HG02870 (cell line): ENCODE data around the gene COPS9.

Experiments
- ATAC-seq: cut with Tn5 transposase; IDR thresholded peaks from one replicate; pipeline ENCODE4 v1.9.1; 2021; ENCODE audit warnings: mild to moderate bottlenecking, moderate library complexity; ENCODE audit not compliant: unreplicated experiment

COPS9 gene

DNA sequence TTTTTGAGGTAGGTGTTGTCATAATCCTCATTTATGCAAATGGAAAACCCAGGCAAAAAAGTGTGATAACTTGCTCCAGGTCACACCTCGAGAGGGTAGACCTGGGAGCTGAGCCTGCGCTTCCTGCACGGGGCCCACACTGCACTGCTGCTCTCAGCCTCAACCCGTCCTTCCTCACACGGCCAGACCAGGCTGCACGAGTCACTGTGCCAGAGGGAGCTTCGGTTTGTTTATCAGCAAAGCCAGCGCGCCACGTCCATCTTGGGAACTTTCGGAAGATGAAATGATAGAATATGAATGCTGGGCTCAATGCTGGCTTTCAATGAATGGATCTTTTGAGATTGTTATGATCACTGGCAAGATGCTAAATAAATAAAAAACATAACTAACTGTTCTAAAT is 14.4 kb downstream of the COPS9 start:
- ATAC-seq, result no peak

DNA sequence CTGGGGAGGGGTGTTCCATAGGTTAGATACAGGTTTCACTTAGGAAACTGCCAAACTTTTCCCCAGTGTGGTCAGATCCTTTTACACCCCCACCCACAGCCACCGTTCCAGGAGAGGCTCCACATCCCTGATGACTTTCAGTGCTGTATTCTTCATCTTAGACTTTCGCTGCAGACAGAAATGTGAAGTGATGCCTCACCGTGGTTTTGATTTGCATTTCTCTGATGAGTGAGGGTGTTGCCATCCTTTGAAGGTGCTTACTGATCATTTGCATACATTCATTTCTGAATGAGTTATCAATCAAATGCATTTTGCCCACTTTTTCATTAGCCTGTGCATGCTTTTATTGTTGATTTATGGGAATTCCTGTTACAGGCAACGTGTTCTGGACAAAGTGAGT is 14.9 kb downstream of the COPS9 start:
- ATAC-seq, result peak; percentile 54

DNA sequence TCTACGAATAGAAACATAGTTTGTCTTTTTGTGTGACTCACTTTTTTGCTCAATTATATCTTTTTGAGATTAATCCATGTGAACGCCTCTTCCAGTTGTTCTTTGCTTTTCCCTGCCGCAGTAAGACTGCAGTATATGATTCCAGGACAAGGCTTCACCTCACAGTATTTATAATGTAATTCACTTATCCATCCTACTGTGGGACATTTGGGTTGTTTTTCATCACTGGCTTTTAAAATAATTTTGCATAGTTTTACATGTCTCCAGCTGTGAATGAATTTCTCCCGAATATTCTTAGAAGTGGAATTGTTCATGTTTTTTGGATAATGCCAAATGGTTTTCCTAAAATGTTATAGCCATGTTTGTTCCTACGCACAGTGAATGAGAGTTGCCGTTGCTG is 21.9 kb downstream of the COPS9 start:
- ATAC-seq, result no peak

DNA sequence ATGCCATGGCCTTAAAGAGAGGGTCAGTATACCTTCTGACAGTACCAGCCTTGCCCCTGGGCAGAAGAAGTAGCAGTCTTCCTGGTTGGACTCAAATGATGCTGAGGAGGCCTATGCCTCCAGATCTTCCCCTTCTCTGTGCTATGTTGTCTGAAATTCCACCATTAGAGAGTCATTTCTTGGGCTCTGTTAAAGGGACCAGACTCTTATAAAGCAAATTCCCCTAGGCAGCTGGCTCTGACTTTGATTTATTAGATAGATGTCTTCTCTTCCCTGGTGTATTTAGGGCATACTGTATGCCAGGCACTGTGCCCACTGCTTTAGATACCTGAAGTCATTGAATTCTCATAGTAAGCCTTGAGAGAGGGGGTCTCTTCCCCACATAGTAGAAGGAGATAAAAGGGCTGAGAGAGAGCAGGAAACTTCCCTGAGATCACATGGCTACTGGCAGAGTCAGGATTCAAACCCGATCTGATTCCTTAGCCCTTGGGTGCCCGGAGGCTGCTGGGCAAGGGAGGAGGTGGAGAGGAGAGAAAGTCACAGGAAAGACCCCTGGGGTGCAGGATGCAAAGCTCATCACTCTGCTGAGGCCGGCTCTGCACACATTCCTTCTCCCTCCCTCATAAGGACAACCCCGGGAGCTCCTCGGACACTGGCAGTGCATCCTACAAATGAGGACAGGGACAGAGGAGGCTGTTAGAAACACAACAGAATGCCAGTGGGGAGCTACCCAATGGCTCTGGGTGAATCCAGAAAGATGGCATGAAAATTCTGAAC is 23.0 kb downstream of the COPS9 start:
- ATAC-seq, result no peak

DNA sequence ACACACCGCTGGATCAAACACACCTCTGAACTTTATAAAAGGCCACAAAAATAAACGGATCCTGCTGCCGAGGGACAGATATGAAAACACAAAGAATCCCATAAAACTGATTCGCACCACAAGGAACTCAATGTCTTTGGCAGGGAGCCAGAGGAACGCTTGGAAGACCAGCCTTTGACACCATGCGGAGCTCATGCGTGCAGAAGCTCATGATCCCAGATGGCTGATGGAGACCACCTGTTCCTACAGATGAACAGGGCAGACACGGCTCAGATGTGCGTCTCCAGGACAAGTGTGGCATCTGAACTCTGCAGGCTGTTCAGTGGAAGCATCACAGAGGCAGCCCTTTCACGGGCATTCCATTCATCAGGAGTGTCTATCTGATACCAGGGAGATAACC is 24.9 kb downstream of the COPS9 start:
- no peak for ATAC-seq

DNA sequence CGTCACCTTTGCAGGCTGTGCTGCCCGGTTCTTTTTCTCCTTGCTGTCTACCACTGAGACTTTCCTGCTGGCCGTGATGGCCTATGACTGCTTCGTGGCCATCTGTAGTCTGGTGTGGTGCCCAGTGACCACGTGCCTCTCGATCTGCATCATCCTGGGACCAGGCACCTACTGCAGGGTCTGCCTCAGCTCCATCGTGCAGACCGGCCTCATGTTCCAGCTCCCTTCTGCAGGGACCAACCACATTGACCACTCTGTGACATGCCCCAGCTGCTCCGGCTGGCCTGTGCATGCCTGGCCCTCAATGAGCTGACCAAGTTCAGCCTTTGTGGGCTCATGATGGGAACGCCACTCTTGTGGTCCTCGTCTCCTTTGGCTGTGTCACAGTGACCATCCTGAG is 26.7 kb downstream of the COPS9 start:
- no peak for ATAC-seq

DNA sequence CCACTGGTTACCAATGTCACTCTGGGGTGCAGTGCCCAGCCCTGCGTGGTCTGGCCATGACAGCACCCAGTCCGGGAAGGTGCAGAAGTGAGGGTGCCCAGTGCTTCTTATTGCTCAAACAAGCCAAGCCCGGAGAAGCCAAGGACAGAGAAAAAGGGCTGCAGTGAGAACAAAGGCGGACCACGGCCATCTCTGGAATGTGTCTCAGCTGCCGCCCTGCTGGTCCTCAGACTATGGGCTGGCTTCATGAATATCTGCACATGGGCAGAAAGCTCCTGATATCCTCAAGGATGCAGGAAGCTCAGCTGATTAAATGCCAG is 28.7 kb downstream of the COPS9 start:
- no peak for ATAC-seq

DNA sequence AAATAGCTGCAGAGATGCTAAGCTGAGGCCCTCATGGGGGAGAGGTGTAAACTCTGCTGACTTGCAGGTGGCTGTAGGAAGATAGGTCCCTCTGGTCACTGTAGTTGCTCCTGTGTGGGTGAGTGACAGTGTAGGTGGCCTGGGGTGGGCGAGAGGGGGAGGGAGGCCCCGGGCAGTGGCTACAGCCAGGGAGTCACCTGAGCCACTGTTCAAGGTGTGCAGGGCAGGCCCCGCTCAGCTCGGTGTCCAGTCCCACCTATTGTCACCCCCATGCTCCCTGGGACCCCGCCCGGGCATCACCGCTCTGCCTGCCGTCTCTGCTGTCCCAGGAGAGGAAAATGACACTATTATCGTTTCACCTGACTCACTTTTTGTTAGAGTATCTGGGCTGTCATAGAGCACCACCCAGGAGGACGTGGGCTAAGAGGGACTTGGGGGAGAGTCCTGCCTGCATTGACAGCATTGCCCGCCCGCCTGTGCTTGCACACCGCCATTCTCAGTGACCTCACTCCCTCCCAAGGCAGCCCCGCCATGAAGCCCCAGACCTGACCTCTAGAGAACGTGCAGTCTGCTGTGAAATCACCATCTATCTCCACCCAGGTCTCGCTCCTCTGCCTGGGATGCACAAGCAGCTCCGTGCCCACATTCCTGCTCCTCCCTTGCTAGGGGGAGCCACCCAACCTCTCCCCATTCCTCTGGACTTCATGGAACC is 29.2 kb downstream of the COPS9 start:
- no peak for ATAC-seq

DNA sequence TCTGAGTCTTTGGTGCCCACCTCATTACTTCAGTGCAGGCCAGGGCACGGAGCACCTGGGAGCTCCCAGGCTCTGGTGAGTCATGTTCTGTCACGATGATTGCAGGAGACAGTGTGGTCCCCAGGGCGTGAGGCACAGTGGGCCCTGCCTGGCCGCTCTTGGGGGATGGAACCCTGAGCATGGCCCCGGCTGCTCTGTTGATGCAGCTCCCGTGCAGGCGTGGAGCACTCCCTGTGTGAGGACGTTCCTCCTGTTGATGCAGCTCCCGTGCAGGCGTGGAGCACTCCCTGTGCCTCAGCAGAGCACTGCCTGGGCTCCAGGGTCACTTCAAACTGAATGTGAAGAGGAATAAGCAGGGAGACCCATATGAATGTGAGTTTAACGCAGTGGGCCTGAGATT is 30.1 kb downstream of the COPS9 start:
- ATAC-seq, result no peak

DNA sequence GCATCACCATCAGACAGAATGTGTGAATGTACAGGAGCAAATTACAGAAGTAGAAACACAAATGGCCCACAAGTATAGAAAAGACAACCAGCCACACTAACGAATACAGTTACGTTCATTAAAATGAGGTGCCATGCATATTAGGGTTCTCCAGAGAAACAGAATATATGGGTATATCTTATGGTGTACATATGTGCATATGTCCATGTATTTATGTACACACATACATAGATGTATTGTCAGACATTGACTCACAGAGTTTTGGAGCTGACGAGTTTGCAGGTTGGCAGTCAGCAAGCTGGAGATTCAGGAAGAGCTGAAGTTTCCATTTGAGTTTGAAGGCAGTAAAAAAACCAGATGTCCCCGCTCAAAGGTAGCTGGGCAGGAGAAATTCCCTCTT is 33.0 kb downstream of the COPS9 start:
- ATAC-seq, result no peak

DNA sequence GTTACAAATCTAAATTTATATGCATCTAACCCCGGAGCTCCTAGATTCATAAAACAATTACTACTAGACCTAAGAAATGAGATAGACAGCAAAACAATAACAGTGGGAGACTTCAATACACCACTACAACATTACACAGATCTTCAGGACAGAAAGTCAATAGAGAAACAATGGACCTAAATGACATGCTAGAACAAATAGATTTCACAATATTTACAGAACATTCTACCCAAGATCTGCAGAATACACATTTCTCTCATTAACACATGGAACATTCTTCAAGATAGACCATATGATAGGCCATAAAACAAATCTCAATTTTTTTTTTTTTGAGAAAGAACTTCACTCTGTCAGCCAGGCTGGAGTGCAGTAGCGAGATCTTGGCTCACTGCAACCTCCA is 37.8 kb downstream of the COPS9 start:
- ATAC-seq, result no peak

DNA sequence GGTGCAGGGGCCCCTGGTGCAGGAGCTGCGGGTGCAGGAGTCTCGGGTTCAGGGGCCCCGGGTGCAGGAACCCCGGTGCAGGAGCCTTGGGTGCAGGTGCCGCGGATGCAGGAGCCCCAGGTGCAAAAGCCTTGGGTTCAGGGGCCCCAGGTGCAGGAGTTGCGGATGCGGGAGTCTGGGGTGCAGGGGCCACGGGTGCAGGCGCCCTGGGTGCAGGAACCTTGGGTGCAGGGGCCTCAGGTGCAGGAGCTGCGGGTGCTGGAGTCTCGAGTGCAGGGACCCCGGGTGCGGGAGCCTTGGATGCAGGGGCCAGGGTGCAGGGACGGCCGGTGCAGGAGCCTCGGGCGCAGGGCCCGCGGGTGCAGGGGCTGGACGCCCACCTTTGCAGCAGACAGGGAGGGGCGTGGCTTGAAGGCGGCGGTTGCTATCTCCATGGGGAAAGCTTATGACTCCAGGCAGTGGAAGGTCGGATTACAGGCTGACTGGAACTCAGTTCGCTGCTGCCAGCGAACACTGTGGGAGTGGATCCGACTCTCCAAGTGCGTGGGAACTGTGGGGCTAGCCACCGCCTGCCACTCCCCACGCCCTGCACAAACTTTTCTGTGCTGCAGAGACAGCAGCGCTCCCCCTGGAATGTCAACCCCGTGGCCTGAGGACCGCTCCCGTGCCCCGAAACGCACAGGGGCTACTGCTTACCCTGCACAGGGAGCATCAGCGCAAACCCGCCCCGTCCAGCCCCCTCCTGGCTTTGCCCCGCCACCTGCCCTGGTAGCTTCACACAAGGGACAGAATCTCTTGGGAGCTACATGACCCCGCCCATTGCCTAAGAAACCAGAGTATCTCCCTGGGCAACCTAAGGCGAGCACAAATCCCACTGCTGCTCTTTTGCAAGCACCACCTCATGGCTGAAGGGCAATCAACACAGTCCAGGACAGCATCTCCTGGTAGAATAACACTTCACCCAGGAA is 40.3 kb downstream of the COPS9 start:
- no peak for ATAC-seq

DNA sequence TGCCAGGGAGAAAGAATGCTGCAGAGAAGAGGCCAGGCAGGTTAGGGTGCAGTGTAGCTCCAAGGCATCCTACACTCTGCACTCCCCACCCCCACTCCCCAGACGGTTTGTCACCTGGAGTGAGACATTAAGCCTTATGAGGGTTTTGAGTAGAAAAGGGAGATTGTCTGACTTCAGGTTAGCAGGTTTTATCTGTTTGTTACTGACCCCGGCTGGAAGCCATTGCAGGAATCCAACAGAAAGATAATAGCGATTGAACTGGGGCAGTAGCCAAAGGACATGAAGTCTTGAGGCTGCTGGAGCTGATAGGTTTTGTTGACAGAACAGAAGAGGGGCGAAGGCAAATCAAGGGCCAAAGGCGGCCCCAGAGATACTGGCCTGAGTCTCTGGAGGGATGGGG is 46.8 kb downstream of the COPS9 start:
- no peak for ATAC-seq

DNA sequence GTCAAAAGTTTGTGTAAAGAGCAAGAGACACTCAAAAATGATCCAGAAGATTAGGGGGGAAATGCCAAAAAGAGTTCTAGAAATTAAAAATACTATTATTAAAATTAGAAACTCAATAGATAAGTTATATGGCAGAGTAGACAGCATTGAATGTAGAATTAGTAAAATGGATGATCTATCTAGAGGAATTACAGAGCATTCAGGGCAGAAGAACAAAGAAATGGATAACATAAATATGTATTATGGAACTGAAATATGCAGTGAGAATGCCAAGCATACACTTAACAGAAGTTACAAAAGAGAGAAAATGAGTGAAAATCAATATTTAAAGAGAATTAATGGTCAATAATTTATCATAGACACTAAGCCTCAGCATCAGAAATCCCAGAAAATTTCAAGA is 49.5 kb downstream of the COPS9 start:
- ATAC-seq, result no peak
